Myocyte (in vitro differentiated cells): Measurements from ENCODE around the gene GAB2. TPM values are rescaled to one million over a fixed set of nuclear protein-coding genes. Genes with fewer than 3 reads are reported as not detected.

Experiments used
- DNase-seq: peaks from one replicate; pipeline ENCODE4 v3.0.0-alpha.2; 2012; ENCODE audit warnings: low read depth
- total RNA-seq: library from RNA; depleted of rRNA; stranded (reverse); fragments of >200 nt; gene quantifications from 2 replicates; pipeline ENCODE4 v1.2.3, GENCODE V29; 2014

The GAB2 gene
- total RNA-seq, 1 donor from 2014 or later, result 38.0 TPM

- no peak for DNase-seq
Measured at GRCh38 chr11:78400116-78400515, 17.5 kb downstream of the GAB2 start.

- DNase-seq, result no peak
Measured at GRCh38 chr11:78399136-78399535, 18.5 kb downstream of the GAB2 start.

GRCh38 chr11:78398715-78399114 is 18.9 kb downstream of the GAB2 start:
- no peak for DNase-seq

- DNase-seq, result peak; percentile 45
Measured at GRCh38 chr11:78397398-78397797, 20.2 kb downstream of the GAB2 start.

- no peak for DNase-seq
Measured at GRCh38 chr11:78395597-78395996, 22.0 kb downstream of the GAB2 start.

- DNase-seq, result no peak
Measured at GRCh38 chr11:78392854-78393253, 24.8 kb downstream of the GAB2 start.

- DNase-seq, result no peak
Measured at GRCh38 chr11:78391424-78391823, 26.2 kb downstream of the GAB2 start.

GRCh38 chr11:78390809-78391208 is 26.8 kb downstream of the GAB2 start:
- no peak for DNase-seq

GRCh38 chr11:78386215-78386941 is 31.2 kb downstream of the GAB2 start:
- DNase-seq, result no peak

- no peak for DNase-seq
Measured at GRCh38 chr11:78385205-78385604, 32.4 kb downstream of the GAB2 start.

- no peak for DNase-seq
Measured at GRCh38 chr11:78384231-78384630, 33.4 kb downstream of the GAB2 start.

- DNase-seq, result no peak
Measured at GRCh38 chr11:78381865-78382264, 35.8 kb downstream of the GAB2 start.

GRCh38 chr11:78380615-78381051 is 37.0 kb downstream of the GAB2 start:
- DNase-seq, result no peak

GRCh38 chr11:78379039-78379670 is 38.5 kb downstream of the GAB2 start:
- DNase-seq, result peak; percentile 71

- no peak for DNase-seq
Measured at GRCh38 chr11:78377625-78378418, 39.8 kb downstream of the GAB2 start.

GRCh38 chr11:78376858-78377257 is 40.8 kb downstream of the GAB2 start:
- no peak for DNase-seq

GRCh38 chr11:78374917-78375316 is 42.7 kb downstream of the GAB2 start:
- no peak for DNase-seq

- no peak for DNase-seq
Measured at GRCh38 chr11:78373689-78374088, 43.9 kb downstream of the GAB2 start.

- no peak for DNase-seq
Measured at GRCh38 chr11:78372114-78372768, 45.4 kb downstream of the GAB2 start.

- DNase-seq, result peak; percentile 34
Measured at GRCh38 chr11:78371221-78371891, 46.3 kb downstream of the GAB2 start.
